CD8-positive, alpha-beta memory T cell (primary cell): ENCODE results near the gene SAFB. TPM values are rescaled to one million over a fixed set of nuclear protein-coding genes. Genes with fewer than 3 reads are reported as not detected.

Experiments
- CTCF ChIA-PET: fragments of 350-600 bp; sonication (Branson Sonifier 250); formaldehyde crosslinking; loops from one replicate; lab custom pipeline; 2021; ENCODE audit warnings: antibody characterized with exemption; lab: Charles Lee
- POLR2A ChIA-PET: fragments of 350-600 bp; sonication (Branson Sonifier 250); formaldehyde crosslinking; loops from one replicate; lab custom pipeline; 2021; ENCODE audit warnings: antibody characterized with exemption; lab: Charles Lee
- DNase-seq, 5 donors: peaks; one replicate each; pipeline versions ENCODE4 v3.0.0 to v3.0.0-alpha.2; 2020 to 2022; ENCODE audit warnings: mixed read lengths in 1 of 5
- H3K27ac ChIP-seq: one replicate; pipeline ENCODE4 v1.7.0; 2013; ENCODE audit warnings: low read depth, mild to moderate bottlenecking, low read length, moderate library complexity
- H3K27me3 ChIP-seq: 2 replicates; pipeline ENCODE4 v1.7.0; 2013; ENCODE audit warnings: low read length, mild to moderate bottlenecking; ENCODE audit not compliant: insufficient read depth, poor library complexity, severe bottlenecking
- H3K36me3 ChIP-seq: 2 replicates; pipeline ENCODE4 v1.7.0; 2013; ENCODE audit warnings: mild to moderate bottlenecking, low read length, moderate library complexity; ENCODE audit not compliant: insufficient read depth
- H3K4me1 ChIP-seq: 2 replicates; pipeline ENCODE4 v1.7.0; 2013; ENCODE audit warnings: mild to moderate bottlenecking, low read length, moderate library complexity; ENCODE audit not compliant: insufficient read depth
- H3K4me3 ChIP-seq: 2 replicates; pipeline ENCODE4 v1.7.0; 2013; ENCODE audit warnings: mild to moderate bottlenecking, low read length
- H3K9me3 ChIP-seq: 2 replicates; pipeline ENCODE4 v1.7.0; 2013; ENCODE audit warnings: mild to moderate bottlenecking, low read length
- H3K27ac Mint-ChIP-seq, 8 donors: one replicate each; pipeline ENCODE4 v1.8.0; 2020 to 2021; ENCODE audit warnings: mixed read lengths in 8 of 8, mild to moderate bottlenecking in 6 of 8, inconsistent platforms in 3 of 8, moderate library complexity in 3 of 8
- H3K27me3 Mint-ChIP-seq, 2 donors: one replicate each; pipeline ENCODE4 v1.8.0; 2020 to 2021; ENCODE audit warnings: mixed read lengths in 2 of 2, mild to moderate bottlenecking in 1 of 2, moderate library complexity in 1 of 2
- H3K36me3 Mint-ChIP-seq, 3 donors: one replicate each; pipeline ENCODE4 v1.8.0; 2020 to 2021; ENCODE audit warnings: mixed read lengths in 3 of 3, inconsistent platforms in 1 of 3, mild to moderate bottlenecking in 1 of 3
- H3K4me1 Mint-ChIP-seq, 3 donors: one replicate each; pipeline ENCODE4 v1.8.0; 2020 to 2021; ENCODE audit warnings: mixed read lengths in 3 of 3, inconsistent platforms in 1 of 3, mild to moderate bottlenecking in 1 of 3
- H3K4me3 Mint-ChIP-seq, 7 donors: one replicate each; pipeline ENCODE4 v1.8.0; 2020 to 2021; ENCODE audit warnings: mixed read lengths in 7 of 7, mild to moderate bottlenecking in 6 of 7, moderate library complexity in 4 of 7, inconsistent platforms in 2 of 7
- H3K9me3 Mint-ChIP-seq, 5 donors: one replicate each; pipeline ENCODE4 v1.8.0; 2020 to 2022; ENCODE audit warnings: mixed read lengths in 5 of 5, mild to moderate bottlenecking in 3 of 5, moderate library complexity in 2 of 5, inconsistent platforms in 1 of 5
- polyA plus RNA-seq: library from polyadenylated mRNA; unstranded; fragments of 300-500 nt; fragmentation: Illumina TruSeq; gene quantifications from one replicate; pipeline ENCODE4 v1.2.3, GENCODE V29; 2021
- total RNA-seq, 2 experiments: library from RNA; stranded (reverse); gene quantifications; one replicate each; pipeline ENCODE4 v1.2.3, GENCODE V29; 2021

SAFB gene
- total and polyA plus RNA-seq, 3 experiments from 2014 or later: 103 to 132 (median 124) TPM

GRCh38 chr19:5672708-5673459 lies 50.0 kb downstream of the SAFB start:
- Mint-ChIP-seq H3K4me3 (no peak overlapping the region), H3K9me3 (no peaks in the 10 kb centered on the region), H3K4me1 (no peaks in the 10 kb centered on the region), H3K27ac (no peak overlapping the region), H3K27me3 (no peaks in the 10 kb centered on the region), H3K36me3 (peaks cover 0 to 24% (median 8%) of the 10 kb centered on the region in 3 donors)
- H3K27ac ChIP-seq: no peak overlapping the region
- no peaks in the 10 kb centered on the region for H3K27me3 ChIP-seq
- ChIA-PET CTCF (no interaction called here), POLR2A (no interaction called here)
- DNase-seq: no peak
- H3K9me3 ChIP-seq: no peaks in the 10 kb centered on the region
- H3K36me3 ChIP-seq: peaks cover 14% of the 10 kb centered on the region
- H3K4me3 ChIP-seq: no peak overlapping the region
- no peaks in the 10 kb centered on the region for H3K4me1 ChIP-seq

GRCh38 chr19:5673752-5674151 lies 50.9 kb downstream of the SAFB start:
- Histone ChIP-seq H3K4me1 (no peaks in the 10 kb centered on the region), H3K36me3 (peaks cover 9% of the 10 kb centered on the region), H3K27me3 (no peaks in the 10 kb centered on the region), H3K27ac (no peak overlapping the region), H3K4me3 (no peak overlapping the region), H3K9me3 (no peaks in the 10 kb centered on the region)
- peaks cover 0 to 17% (median 6%) of the 10 kb centered on the region in 3 donors for H3K36me3 Mint-ChIP-seq
- no peaks in the 10 kb centered on the region for H3K9me3 Mint-ChIP-seq
- CTCF ChIA-PET: no interaction called here
- H3K27me3 Mint-ChIP-seq: no peaks in the 10 kb centered on the region
- no peak for DNase-seq
- POLR2A ChIA-PET: no interaction called here
- no peaks in the 10 kb centered on the region for H3K4me1 Mint-ChIP-seq
- H3K27ac Mint-ChIP-seq: no peak overlapping the region
- H3K4me3 Mint-ChIP-seq: no peak overlapping the region

GRCh38 chr19:5674714-5675113 lies 51.8 kb downstream of the SAFB start:
- H3K4me3 ChIP-seq: no peak overlapping the region
- no peaks in the 10 kb centered on the region for H3K9me3 Mint-ChIP-seq
- peaks cover 0 to 11% (median 3%) of the 10 kb centered on the region in 3 donors for H3K36me3 Mint-ChIP-seq
- CTCF ChIA-PET: no interaction called here
- H3K9me3 ChIP-seq: no peaks in the 10 kb centered on the region
- no peak overlapping the region for H3K4me3 Mint-ChIP-seq
- H3K27ac Mint-ChIP-seq: peak overlapping the region in 1 of 8 donors; percentile 26
- POLR2A ChIA-PET: no interaction called here
- peaks cover 7% of the 10 kb centered on the region for H3K4me1 ChIP-seq
- no peak overlapping the region for H3K27ac ChIP-seq
- no peaks in the 10 kb centered on the region for H3K36me3 ChIP-seq
- H3K27me3 ChIP-seq: no peaks in the 10 kb centered on the region
- H3K27me3 Mint-ChIP-seq: no peaks in the 10 kb centered on the region
- H3K4me1 Mint-ChIP-seq: peaks cover 6 to 8% (median 7%) of the 10 kb centered on the region in 3 donors
- no peak for DNase-seq

GRCh38 chr19:5676105-5676771 lies 53.4 kb downstream of the SAFB start:
- ChIA-PET CTCF (interaction anchor here (1.9 to 2.2 kb wide), 2 partner anchors 11 to 14 kb away, joined by 5 to 8 read pairs; partner anchors contain the start of gene RPL36), POLR2A (interaction anchor here (1.3 kb wide), 1 partner anchor 14 kb away, joined by 4 read pairs; the partner anchor contains the start of gene RPL36)
- no peaks in the 10 kb centered on the region for H3K27me3 Mint-ChIP-seq
- H3K36me3 ChIP-seq: no peaks in the 10 kb centered on the region
- no peak overlapping the region for H3K27ac Mint-ChIP-seq
- no peak overlapping the region for H3K4me3 ChIP-seq
- no peaks in the 10 kb centered on the region for H3K27me3 ChIP-seq
- no peaks in the 10 kb centered on the region for H3K9me3 ChIP-seq
- H3K36me3 Mint-ChIP-seq: peaks cover 0 to 14% (median 3%) of the 10 kb centered on the region in 3 donors
- H3K4me1 ChIP-seq: peaks cover 13% of the 10 kb centered on the region
- H3K9me3 Mint-ChIP-seq: no peaks in the 10 kb centered on the region
- H3K27ac ChIP-seq: no peak overlapping the region
- peaks cover 10 to 21% (median 19%) of the 10 kb centered on the region in 3 donors for H3K4me1 Mint-ChIP-seq
- DNase-seq: no peak
- H3K4me3 Mint-ChIP-seq: peak overlapping the region in 1 of 7 donors; percentile 37

DNA sequence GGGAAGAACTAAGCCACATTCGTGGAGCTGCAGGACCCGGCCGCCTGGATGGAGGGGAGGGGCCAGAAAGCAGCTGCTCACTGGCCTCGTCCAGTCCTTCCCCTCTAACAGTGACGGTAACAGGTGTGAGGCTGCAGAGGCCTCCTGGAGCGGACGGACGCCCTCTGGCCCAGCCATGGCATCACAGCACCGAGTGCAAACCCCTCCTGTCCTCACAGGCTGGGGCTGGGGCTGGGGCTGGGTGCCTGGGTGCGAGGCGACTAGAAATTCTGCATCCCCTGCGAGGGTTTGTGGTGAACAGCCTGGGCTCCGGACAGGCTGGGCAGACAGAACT lies 53.9 kb downstream of the SAFB start:
- no peaks in the 10 kb centered on the region for H3K27me3 ChIP-seq
- H3K4me3 Mint-ChIP-seq: no peak overlapping the region
- peaks cover 18% of the 10 kb centered on the region for H3K4me1 ChIP-seq
- no peak overlapping the region for H3K4me3 ChIP-seq
- ChIA-PET CTCF (interaction anchor here (1.9 to 2.2 kb wide), 2 partner anchors 11 to 13 kb away, joined by 5 to 8 read pairs; partner anchors contain the start of gene RPL36), POLR2A (interaction anchor here (0.8 to 1.3 kb wide), 2 partner anchors 13 to 54 kb away, joined by 4 to 9 read pairs; partner anchors contain the start of genes RPL36, SAFB and SAFB2)
- H3K4me1 Mint-ChIP-seq: peaks cover 14 to 26% (median 24%) of the 10 kb centered on the region in 3 donors
- H3K36me3 Mint-ChIP-seq: peaks cover 0 to 12% (median 3%) of the 10 kb centered on the region in 3 donors
- H3K27ac Mint-ChIP-seq: no peak overlapping the region
- DNase-seq: no peak
- H3K36me3 ChIP-seq: no peaks in the 10 kb centered on the region
- H3K27me3 Mint-ChIP-seq: no peaks in the 10 kb centered on the region
- H3K9me3 ChIP-seq: no peaks in the 10 kb centered on the region
- H3K9me3 Mint-ChIP-seq: no peaks in the 10 kb centered on the region
- no peak overlapping the region for H3K27ac ChIP-seq

GRCh38 chr19:5677136-5677535 lies 54.3 kb downstream of the SAFB start:
- Mint-ChIP-seq H3K27me3 (peaks cover 0 to 2% of the 10 kb centered on the region in 2 donors), H3K4me1 (peaks cover 17 to 30% (median 28%) of the 10 kb centered on the region in 3 donors), H3K36me3 (peaks cover 0 to 11% (median 3%) of the 10 kb centered on the region in 3 donors), H3K4me3 (peak overlapping the region in 1 of 7 donors; percentile 34), H3K9me3 (no peaks in the 10 kb centered on the region), H3K27ac (peak overlapping the region in 1 of 8 donors; percentile 82)
- POLR2A ChIA-PET: interaction anchor here (0.8 to 1.3 kb wide), 2 partner anchors 13 to 54 kb away, joined by 4 to 9 read pairs; partner anchors contain the start of genes RPL36, SAFB and SAFB2
- no peak overlapping the region for H3K4me3 ChIP-seq
- H3K36me3 ChIP-seq: no peaks in the 10 kb centered on the region
- no peak overlapping the region for H3K27ac ChIP-seq
- CTCF ChIA-PET: interaction anchor here (1.9 to 2.2 kb wide), 2 partner anchors 10 to 13 kb away, joined by 5 to 8 read pairs; partner anchors contain the start of gene RPL36
- H3K4me1 ChIP-seq: peaks cover 21% of the 10 kb centered on the region
- H3K9me3 ChIP-seq: no peaks in the 10 kb centered on the region
- H3K27me3 ChIP-seq: no peaks in the 10 kb centered on the region
- DNase-seq: no peak

GRCh38 chr19:5677580-5677979 lies 54.7 kb downstream of the SAFB start:
- CTCF ChIA-PET: interaction anchor here (1.9 to 2.2 kb wide), 2 partner anchors 10 to 12 kb away, joined by 5 to 8 read pairs; partner anchors contain the start of gene RPL36
- POLR2A ChIA-PET: interaction anchor here (0.8 kb wide), 1 partner anchor 55 kb away, joined by 9 read pairs; the partner anchor contains the start of genes SAFB and SAFB2
- peak overlapping the region in 4 of 7 donors; percentile 12 to 63 (median 44) for H3K4me3 Mint-ChIP-seq
- H3K27ac Mint-ChIP-seq: no peak overlapping the region
- no peak for DNase-seq
- Histone ChIP-seq H3K27me3 (no peaks in the 10 kb centered on the region), H3K4me1 (peaks cover 21% of the 10 kb centered on the region), H3K4me3 (no peak overlapping the region), H3K36me3 (no peaks in the 10 kb centered on the region), H3K27ac (no peak overlapping the region), H3K9me3 (no peaks in the 10 kb centered on the region)
- H3K36me3 Mint-ChIP-seq: peaks cover 0 to 11% (median 3%) of the 10 kb centered on the region in 3 donors
- H3K9me3 Mint-ChIP-seq: no peaks in the 10 kb centered on the region
- peaks cover 17 to 31% (median 30%) of the 10 kb centered on the region in 3 donors for H3K4me1 Mint-ChIP-seq
- H3K27me3 Mint-ChIP-seq: peaks cover 0 to 2% of the 10 kb centered on the region in 2 donors
